Activated B cell treated with CpG ODN at 0.5 μM for 24 hours (primary cell): ENCODE data around the gene PARP8. TPM values are rescaled to one million over a fixed set of nuclear protein-coding genes. Genes with fewer than 3 reads are reported as not detected.

Source experiments
- ATAC-seq: fragments of 200-7000 bp; cut with Tn5 transposase; one replicate; pipeline ENCODE4 v1.10.0; 2021; ENCODE audit warnings: low read depth, mild to moderate bottlenecking, moderate library complexity
- CTCF ChIA-PET: fragments of 350-600 bp; sonication (Branson Sonifier 250); formaldehyde crosslinking; loops from one replicate; lab custom pipeline; 2021; ENCODE audit warnings: antibody characterized with exemption; lab: Charles Lee
- POLR2A ChIA-PET: fragments of 350-600 bp; sonication (Branson Sonifier 250); formaldehyde crosslinking; loops from one replicate; lab custom pipeline; 2021; ENCODE audit warnings: antibody characterized with exemption; lab: Charles Lee
- DNase-seq: peaks from one replicate; pipeline ENCODE4 v3.0.0; 2022
- H3K27ac Mint-ChIP-seq: one replicate; pipeline ENCODE4 v1.8.0; 2020; ENCODE audit warnings: mixed read lengths
- H3K27me3 Mint-ChIP-seq: one replicate; pipeline ENCODE4 v1.8.0; 2021; ENCODE audit warnings: mixed read lengths
- H3K36me3 Mint-ChIP-seq: one replicate; pipeline ENCODE4 v1.8.0; 2021; ENCODE audit warnings: low read depth, mixed read lengths
- H3K4me1 Mint-ChIP-seq: one replicate; pipeline ENCODE4 v1.8.0; 2021; ENCODE audit warnings: mixed read lengths
- H3K4me3 Mint-ChIP-seq: one replicate; pipeline ENCODE4 v1.8.0; 2020; ENCODE audit warnings: mild to moderate bottlenecking, mixed read lengths
- H3K9me3 Mint-ChIP-seq: one replicate; pipeline ENCODE4 v1.8.0; 2020; ENCODE audit warnings: mixed read lengths
- CTCF ChIP-seq: fragments of 200-600 bp; IDR thresholded peaks from one replicate; pipeline ENCODE4 v1.8.0; 2022; ENCODE audit warnings: antibody characterized with exemption, mild to moderate bottlenecking
- intact Hi-C: fragments of 100-400 bp; cut with micrococcal nuclease; formaldehyde crosslinking; loops from one replicate; pipeline ENCODE4 v1.15.1; 2024
- total RNA-seq: library from RNA; stranded (reverse); gene quantifications from 2 replicates; pipeline ENCODE4 v1.2.3, GENCODE V29; 2022

PARP8 gene
- total RNA-seq, 1 donor from 2014 or later = 56.0 TPM

GRCh38 chr5:50832657-50833284 lies 166.3 kb downstream of the PARP8 start:
- intact Hi-C loops = no loop called here
- ATAC-seq (no peak), DNase-seq (no peak)
- CTCF ChIA-PET = no interaction called here
- H3K4me1 Mint-ChIP-seq = no peaks in the 10 kb centered on the region
- no peaks in the 10 kb centered on the region for H3K27me3 Mint-ChIP-seq
- no peaks in the 10 kb centered on the region for H3K9me3 Mint-ChIP-seq
- no peak for TF ChIP-seq CTCF
- H3K4me3 Mint-ChIP-seq = no peak overlapping the region
- peaks cover 70% of the 10 kb centered on the region for H3K36me3 Mint-ChIP-seq
- no peak overlapping the region for H3K27ac Mint-ChIP-seq
- POLR2A ChIA-PET = no interaction called here

- Mint-ChIP-seq H3K4me1 (no peaks in the 10 kb centered on the region), H3K36me3 (peaks cover 74% of the 10 kb centered on the region), H3K27ac (no peak overlapping the region), H3K27me3 (no peaks in the 10 kb centered on the region), H3K9me3 (no peaks in the 10 kb centered on the region), H3K4me3 (no peak overlapping the region)
- CTCF ChIA-PET = no interaction called here
- POLR2A ChIA-PET = no interaction called here
- intact Hi-C loops = no loop called here
- TF ChIP-seq CTCF = no peak
- ATAC-seq = no peak
- no peak for DNase-seq
Measured at GRCh38 chr5:50836356-50836755, 169.9 kb downstream of the PARP8 start.

- Mint-ChIP-seq H3K4me1 (no peaks in the 10 kb centered on the region), H3K27me3 (no peaks in the 10 kb centered on the region), H3K36me3 (peaks cover 71% of the 10 kb centered on the region), H3K4me3 (no peak overlapping the region), H3K9me3 (no peaks in the 10 kb centered on the region), H3K27ac (no peak overlapping the region)
- ATAC-seq (no peak), DNase-seq (no peak)
- no peak for TF ChIP-seq CTCF
- intact Hi-C loops = no loop called here
- ChIA-PET POLR2A (no interaction called here), CTCF (no interaction called here)
Measured at GRCh38 chr5:50839472-50839871, 173.0 kb downstream of the PARP8 start.

GRCh38 chr5:50843091-50843490 lies 176.7 kb downstream of the PARP8 start:
- POLR2A ChIA-PET = no interaction called here

GRCh38 chr5:50846261-50846660 lies 179.8 kb downstream of the PARP8 start:
- ChIA-PET CTCF (no interaction called here), POLR2A (no interaction called here)
- H3K36me3 Mint-ChIP-seq = peaks cover 23% of the 10 kb centered on the region
- DNase-seq = no peak
- H3K4me1 Mint-ChIP-seq = no peaks in the 10 kb centered on the region
- H3K9me3 Mint-ChIP-seq = no peaks in the 10 kb centered on the region
- H3K4me3 Mint-ChIP-seq = no peak overlapping the region
- no peak for TF ChIP-seq CTCF
- ATAC-seq = no peak
- intact Hi-C loops = no loop called here
- no peaks in the 10 kb centered on the region for H3K27me3 Mint-ChIP-seq
- H3K27ac Mint-ChIP-seq = no peak overlapping the region

More at GRCh38 chr5:50843091-50843490, 176.7 kb downstream of the PARP8 start:
- H3K4me1 Mint-ChIP-seq = no peaks in the 10 kb centered on the region
- intact Hi-C loops = no loop called here
- H3K36me3 Mint-ChIP-seq = peaks cover 47% of the 10 kb centered on the region
- H3K9me3 Mint-ChIP-seq = no peaks in the 10 kb centered on the region
- no peak for TF ChIP-seq CTCF
- DNase-seq = no peak
- CTCF ChIA-PET = no interaction called here
- no peaks in the 10 kb centered on the region for H3K27me3 Mint-ChIP-seq
- H3K27ac Mint-ChIP-seq = no peak overlapping the region
- no peak overlapping the region for H3K4me3 Mint-ChIP-seq
- no peak for ATAC-seq
